Esophagus squamous epithelium (tissue), 5 donors: ENCODE results near the gene ANAPC15. TPM values are rescaled to one million over a fixed set of nuclear protein-coding genes. Genes with fewer than 3 reads are reported as not detected.
A peak's percentile ranks its signal among the peaks of the same experiment; 100 is the strongest.

Experiments used
- DNase-seq: peaks from one replicate; lab custom pipeline; 2025; lab: John Stamatoyannopoulos, UW
- H3K27ac ChIP-seq, 4 donors: fragments of 200-600 bp; sonication (generic); one replicate each; pipeline ENCODE4 v1.5.1; 2016 to 2019; ENCODE audit warnings: mild to moderate bottlenecking in 1 of 4
- H3K27me3 ChIP-seq, 4 donors: fragments of 200-600 bp; sonication (generic); 1 replicate in 3 of 4; 2 replicates in 1 of 4; pipeline versions ENCODE4 v1.5.1 to v1.6.0; 2017 to 2021; ENCODE audit warnings: antibody characterized with exemption in 1 of 4
- H3K36me3 ChIP-seq, 3 donors: fragments of 200-600 bp; sonication (generic); one replicate each; pipeline ENCODE4 v1.5.1; 2016 to 2019
- H3K4me1 ChIP-seq, 3 donors: fragments of 200-600 bp; sonication (generic); one replicate each; pipeline ENCODE4 v1.5.1; 2017 to 2019
- H3K4me3 ChIP-seq, 4 donors: fragments of 200-600 bp; sonication (generic); 1 replicate in 3 of 4; 2 replicates in 1 of 4; pipeline ENCODE4 v1.5.1; 2016 to 2019; ENCODE audit warnings: mild to moderate bottlenecking in 2 of 4, moderate library complexity in 1 of 4
- H3K9me3 ChIP-seq, 3 donors: fragments of 200-600 bp; sonication (generic); one replicate each; pipeline ENCODE4 v1.5.1; 2016 to 2019
- POLR2A ChIP-seq, 4 donors: fragments of 450-650 bp; IDR thresholded peaks; one replicate each; pipeline ENCODE4 v1.6.1; 2017; ENCODE audit warnings: antibody characterized with exemption in 4 of 4, mild to moderate bottlenecking in 4 of 4, moderate library complexity in 3 of 4
- WGBS, 2 donors: methylation state at CpG; one replicate each; pipeline ENCODE4 v1.1.5; 2018; 5-methylcytosine and 5-hydroxymethylcytosine counted together
- intact Hi-C: fragments of 100-400 bp; cut with DNase I; formaldehyde crosslinking; loops from one replicate; pipeline ENCODE4 v1.15.0; 2022
- total RNA-seq, 4 donors: library from RNA; depleted of rRNA; stranded (reverse); fragments of >200 nt; gene quantifications; one replicate each; pipeline ENCODE4 v1.1.0, GENCODE V29; 2016
- TF ChIP-seq, protein P1 (sequence below), 6 experiments: fragments of 450-650 bp in 4 of 6; fragments of 200-600 bp in 2 of 6; sonication (generic) in 2 of 6; IDR thresholded peaks; one replicate each; pipeline ENCODE4 v1.5.1; 2016 to 2019; ENCODE audit warnings: antibody characterized with exemption in 6 of 6, mild to moderate bottlenecking in 4 of 6, moderate library complexity in 4 of 6
- donor health status: DM: yes; HTN: yes; CAD: no.

ANAPC15 gene
- total RNA-seq, 4 donors from 2014 or later = 17.7 to 35.3 (median 23.5) TPM

- no peak overlapping the region for H3K4me3 ChIP-seq
- peaks cover 0 to 34% (median 0%) of the 10 kb centered on the region in 3 donors for H3K36me3 ChIP-seq
- peaks cover 12 to 49% (median 15%) of the 10 kb centered on the region in 3 donors for H3K4me1 ChIP-seq
- no peaks in the 10 kb centered on the region for H3K27me3 ChIP-seq
- intact Hi-C loops = no loop called here
- no peaks in the 10 kb centered on the region for H3K9me3 ChIP-seq
- no peak for TF ChIP-seq POLR2A (IDR thresholded peaks at IDR 0.05)
- TF ChIP-seq, protein P1, sequence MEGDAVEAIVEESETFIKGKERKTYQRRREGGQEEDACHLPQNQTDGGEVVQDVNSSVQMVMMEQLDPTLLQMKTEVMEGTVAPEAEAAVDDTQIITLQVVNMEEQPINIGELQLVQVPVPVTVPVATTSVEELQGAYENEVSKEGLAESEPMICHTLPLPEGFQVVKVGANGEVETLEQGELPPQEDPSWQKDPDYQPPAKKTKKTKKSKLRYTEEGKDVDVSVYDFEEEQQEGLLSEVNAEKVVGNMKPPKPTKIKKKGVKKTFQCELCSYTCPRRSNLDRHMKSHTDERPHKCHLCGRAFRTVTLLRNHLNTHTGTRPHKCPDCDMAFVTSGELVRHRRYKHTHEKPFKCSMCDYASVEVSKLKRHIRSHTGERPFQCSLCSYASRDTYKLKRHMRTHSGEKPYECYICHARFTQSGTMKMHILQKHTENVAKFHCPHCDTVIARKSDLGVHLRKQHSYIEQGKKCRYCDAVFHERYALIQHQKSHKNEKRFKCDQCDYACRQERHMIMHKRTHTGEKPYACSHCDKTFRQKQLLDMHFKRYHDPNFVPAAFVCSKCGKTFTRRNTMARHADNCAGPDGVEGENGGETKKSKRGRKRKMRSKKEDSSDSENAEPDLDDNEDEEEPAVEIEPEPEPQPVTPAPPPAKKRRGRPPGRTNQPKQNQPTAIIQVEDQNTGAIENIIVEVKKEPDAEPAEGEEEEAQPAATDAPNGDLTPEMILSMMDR (IDR thresholded peaks at IDR 0.05) = no peak
- 84 to 85% methylated on average over 3 of the region's 3 CpGs for WGBS, 2 donors
- no peak for DNase-seq
- H3K27ac ChIP-seq = no peak overlapping the region
Observed at GRCh38 chr11:72085621-72086351, 26.7 kb downstream of the ANAPC15 start.

DNA sequence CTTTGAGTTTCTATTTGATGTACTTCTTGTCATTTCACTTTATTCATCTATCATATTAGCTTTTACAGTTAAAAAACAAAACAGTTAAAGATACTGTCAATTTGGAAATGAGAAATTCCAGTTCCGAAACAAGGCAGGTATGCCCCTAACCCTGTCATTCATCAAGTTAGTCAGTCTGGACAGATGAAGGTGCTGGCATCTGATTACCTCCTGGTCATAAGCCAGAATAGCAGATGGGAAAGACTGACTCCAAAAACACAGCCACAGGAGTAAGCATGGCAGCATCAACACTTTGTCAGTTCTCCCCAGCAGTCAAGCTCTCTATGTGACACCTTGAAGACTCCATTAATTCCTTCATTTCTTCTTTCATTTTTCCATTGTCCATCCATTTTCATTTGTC lies 27.5 kb downstream of the ANAPC15 start:
- Histone ChIP-seq H3K36me3 (peaks cover 0 to 33% (median 0%) of the 10 kb centered on the region in 3 donors), H3K9me3 (no peaks in the 10 kb centered on the region), H3K27ac (no peak overlapping the region), H3K27me3 (no peaks in the 10 kb centered on the region), H3K4me1 (peaks cover 12 to 47% (median 15%) of the 10 kb centered on the region in 3 donors), H3K4me3 (no peak overlapping the region)
- WGBS, 2 donors = 75 to 88% methylated on average over 1 of the region's 1 CpG
- no peak for DNase-seq
- TF ChIP-seq, protein P1 (IDR thresholded peaks at IDR 0.05) = no peak
- no peak for TF ChIP-seq POLR2A (IDR thresholded peaks at IDR 0.05)
- intact Hi-C loops = loop anchor here (5.0 kb wide), 1 partner anchor 48 kb away; no protein-coding TSS in a partner anchor

DNA sequence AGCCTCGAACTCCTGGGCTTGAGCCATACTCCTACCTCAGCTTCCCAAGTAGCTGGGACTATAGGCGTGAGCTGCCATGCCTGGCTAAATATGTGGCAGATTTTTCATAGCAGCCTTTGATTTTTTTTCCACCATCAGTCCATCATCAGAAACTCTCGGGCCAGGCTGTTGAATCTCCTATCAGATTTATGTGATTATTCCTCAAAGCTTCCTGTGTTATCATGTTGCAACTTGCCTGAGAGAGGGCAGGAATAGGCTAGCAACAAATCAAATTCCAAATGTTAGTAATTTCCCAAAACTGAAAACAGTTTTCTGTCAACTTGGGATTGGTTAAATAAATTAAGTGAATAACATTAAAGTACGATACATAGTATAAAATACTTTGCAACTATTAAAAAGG lies 28.4 kb downstream of the ANAPC15 start:
- 49 to 53% methylated on average over 4 of the region's 4 CpGs for WGBS, 2 donors
- TF ChIP-seq, protein P1 (IDR thresholded peaks at IDR 0.05) = no peak
- no peak for TF ChIP-seq POLR2A (IDR thresholded peaks at IDR 0.05)
- H3K27ac ChIP-seq = peak overlapping the region in 2 of 4 donors; percentile 94 to 96
- peaks cover 0 to 24% (median 0%) of the 10 kb centered on the region in 3 donors for H3K36me3 ChIP-seq
- no peaks in the 10 kb centered on the region for H3K27me3 ChIP-seq
- H3K4me3 ChIP-seq = no peak overlapping the region
- intact Hi-C loops = loop anchor here (5.0 kb wide), 1 partner anchor 47 kb away; no protein-coding TSS in a partner anchor
- DNase-seq = no peak
- H3K9me3 ChIP-seq = no peaks in the 10 kb centered on the region
- H3K4me1 ChIP-seq = peaks cover 12 to 53% (median 22%) of the 10 kb centered on the region in 3 donors

GRCh38 chr11:72083414-72083813 lies 29.1 kb downstream of the ANAPC15 start:
- intact Hi-C loops = loop anchor here (5.0 kb wide), 1 partner anchor 46 kb away; no protein-coding TSS in a partner anchor
- no peak for DNase-seq
- WGBS, 2 donors = 92 to 96% methylated on average over 2 of the region's 2 CpGs
- peaks cover 16 to 56% (median 25%) of the 10 kb centered on the region in 3 donors for H3K4me1 ChIP-seq
- H3K9me3 ChIP-seq = no peaks in the 10 kb centered on the region
- peak overlapping the region in 2 of 4 donors; percentile 94 to 96 for H3K27ac ChIP-seq
- H3K4me3 ChIP-seq = no peak overlapping the region
- peaks cover 0 to 18% (median 0%) of the 10 kb centered on the region in 3 donors for H3K36me3 ChIP-seq
- H3K27me3 ChIP-seq = no peaks in the 10 kb centered on the region
- no peak for TF ChIP-seq POLR2A (IDR thresholded peaks at IDR 0.05)
- TF ChIP-seq, protein P1 (IDR thresholded peaks at IDR 0.05) = no peak
